Heart right ventricle (tissue), 16 donors: ENCODE measurements around the gene GALNT8. TPM values are rescaled to one million over a fixed set of nuclear protein-coding genes. Genes with fewer than 3 reads are reported as not detected.
"Not testable (repeated sequence)": the region's sequence is repeated elsewhere in the genome, so short reads cannot be mapped to it uniquely, and the experiment has no call there.

ENCODE experiments used
- ATAC-seq, 8 donors: fragments of 200-7000 bp; cut with Tn5 transposase; one replicate each; pipeline ENCODE4 v1.9.1; 2020; ENCODE audit warnings: mild to moderate bottlenecking in 8 of 8, moderate library complexity in 8 of 8, moderate number of reproducible peaks in 1 of 8
- DNase-seq, 2 donors: peaks; one replicate each; pipeline ENCODE4 v3.0.0-alpha.2; 2020
- H3K27ac ChIP-seq, 10 donors: fragments of 200-600 bp; sonication (generic) in 2 of 10; one replicate each; pipeline versions ENCODE4 v1.5.0 to v1.8.0; 2020 to 2022; ENCODE audit warnings: mild to moderate bottlenecking in 3 of 10
- H3K27me3 ChIP-seq, 7 donors: fragments of 200-600 bp; one replicate each; pipeline ENCODE4 v1.8.0; 2021 to 2022; ENCODE audit warnings: mild to moderate bottlenecking in 2 of 7
- H3K36me3 ChIP-seq, 9 donors: fragments of 200-600 bp; sonication (generic) in 1 of 9; one replicate each; pipeline versions ENCODE4 v1.5.0 to v1.8.0; 2020 to 2022; ENCODE audit warnings: mild to moderate bottlenecking in 2 of 9
- H3K4me1 ChIP-seq, 9 donors: fragments of 200-600 bp; sonication (generic) in 1 of 9; one replicate each; pipeline versions ENCODE4 v1.5.0 to v1.8.0; 2020 to 2022; ENCODE audit warnings: mild to moderate bottlenecking in 4 of 9
- H3K4me3 ChIP-seq, 10 donors: fragments of 200-600 bp; sonication (generic) in 2 of 10; one replicate each; pipeline versions ENCODE4 v1.5.0 to v1.8.0; 2020 to 2022; ENCODE audit warnings: mild to moderate bottlenecking in 7 of 10, moderate library complexity in 2 of 10
- H3K9me3 ChIP-seq, 11 donors: fragments of 200-600 bp in 10 of 11; sonication (generic) in 2 of 11; one replicate each; pipeline versions ENCODE4 v1.5.0 to v1.8.0; 2013 to 2022; ENCODE audit warnings: mild to moderate bottlenecking in 2 of 11, control low read depth in 1 of 11, moderate library complexity in 1 of 11
- CTCF ChIP-seq, 9 donors: fragments of 200-600 bp; sonication (generic) in 2 of 9; IDR thresholded peaks; one replicate each; pipeline versions ENCODE4 v1.5.0 to v1.8.0; 2021 to 2022; ENCODE audit warnings: antibody characterized with exemption in 9 of 9, mild to moderate bottlenecking in 5 of 9, moderate library complexity in 1 of 9
- WGBS, 2 donors: extraction: QIAGEN DNeasy Blood & Tissue Kit; methylation state at CpG; one replicate each; pipeline ENCODE4 v1.1.7; 2013; ENCODE audit warnings: inconsistent platforms in 1 of 2; 5-methylcytosine and 5-hydroxymethylcytosine counted together
- intact Hi-C, 10 donors: fragments of 100-400 bp; cut with DNase I; formaldehyde crosslinking; loops; one replicate each; pipeline versions ENCODE4 v1.11.1 to v1.14.2; 2022
- polyA plus RNA-seq, 2 donors: library from polyadenylated mRNA; stranded (reverse); fragments of 200-250 nt; gene quantifications; one replicate each; pipeline ENCODE4 v1.2.3, GENCODE V29; 2013
- total RNA-seq, 10 donors: library from RNA; stranded (reverse); fragmentation: NEBNext Ultra II Directional in 3 of 10; extraction: Animal tissue kit (Norgen Biotek cat#: 25700) in 3 of 10; gene quantifications; one replicate each; pipeline versions ENCODE4 v1.2.1 to v1.2.4, GENCODE V29; 2021 to 2023
- donor health status: Arrhythmogenic right ventricular cardiomyopathy.
- donor health status: ischemic (EF 13 %, LVEDD 7.1; RV severe dilation, severe dysfunction).
- donor health status: healthy with polysubstance abuse.
- donor health status: DM: no; HTN: yes; CAD: no.
- donor health status: DM: no; HTN: no; CAD: no.
- donor health status: ischemic (EF 25% LVEDD 6.9; RV normal size, moderate dysfunction).
- donor health status: ischemic (EF 25% LVEDD 5.7; RV mildly dilated, moderate dysfunction).
- donor health status: healthy.
- donor health status: DM: yes; HTN: yes; CAD: no.
- donor health status: Ischemic cardiomyopathy.
- donor health status: ischemic (EF 35%, LVEDD 5.7; RV mildly dilated, moderate dysfunction).
- donor health status: nonischemic (EF 11% LVEDD 7.7; RV severe dilation, severe dysfunction).
- donor health status: DM: yes; HTN: yes; CAD: no.
- donor health status: PGD.
- donor health status: ischemic (EF 29% LVEDD 5.4; RV normal size, mild dysfunction).
- donor health status: nonischemic (EF 23%, LVEDD 6.1; RV moderate dilation, normal function).

The GALNT8 gene
- total and polyA plus RNA-seq, 12 donors: 0.42 to 5.7 (median 1.5) TPM

- DNase-seq (no peak), ATAC-seq (no peak)
- Histone ChIP-seq H3K9me3 (no peaks in the 10 kb centered on the region), H3K4me3 (no peak overlapping the region), H3K4me1 (no peaks in the 10 kb centered on the region), H3K27me3 (peaks cover 0 to 7% (median 0%) of the 10 kb centered on the region in 7 donors), H3K36me3 (no peaks in the 10 kb centered on the region), H3K27ac (no peak overlapping the region)
- intact Hi-C loops: no loop called here
- no peak for TF ChIP-seq CTCF (IDR thresholded peaks at IDR 0.05)
- 73 to 85% methylated on average over 6 of the region's 6 CpGs for WGBS, 2 donors
Observed at GRCh38 chr12:4714879-4715278, 5.3 kb upstream of the GALNT8 start.

GRCh38 chr12:4717806-4718205 is 2.4 kb upstream of the GALNT8 start:
- 94 to 100% methylated on average over 1 of the region's 1 CpG for WGBS, 2 donors
- intact Hi-C loops: no loop called here
- peaks cover 0 to 20% (median 9%) of the 10 kb centered on the region in 7 donors for H3K27me3 ChIP-seq
- no peaks in the 10 kb centered on the region for H3K9me3 ChIP-seq
- DNase-seq: no peak
- H3K4me3 ChIP-seq: no peak overlapping the region
- no peak for ATAC-seq
- no peak overlapping the region for H3K27ac ChIP-seq
- TF ChIP-seq CTCF (IDR thresholded peaks at IDR 0.05): no peak
- no peaks in the 10 kb centered on the region for H3K36me3 ChIP-seq
- H3K4me1 ChIP-seq: no peaks in the 10 kb centered on the region

GRCh38 chr12:4720637-4720995 is 416 bp downstream of the GALNT8 start:
- Histone ChIP-seq H3K27ac (no peak overlapping the region), H3K9me3 (no peaks in the 10 kb centered on the region), H3K4me3 (no peak overlapping the region), H3K27me3 (peaks cover 0 to 20% (median 9%) of the 10 kb centered on the region in 7 donors), H3K36me3 (no peaks in the 10 kb centered on the region), H3K4me1 (no peaks in the 10 kb centered on the region)
- intact Hi-C loops: no loop called here
- no peak for DNase-seq
- no peak for TF ChIP-seq CTCF (IDR thresholded peaks at IDR 0.05)
- no peak for ATAC-seq
- WGBS, 2 donors: 52 to 57% methylated on average over 4 of the region's 4 CpGs

- intact Hi-C loops, H3K4me1 ChIP-seq, ATAC-seq, DNase-seq, H3K36me3 ChIP-seq, H3K27ac ChIP-seq, H3K4me3 ChIP-seq, H3K9me3 ChIP-seq: not testable (repeated sequence)
- peaks cover 0 to 20% (median 9%) of the 10 kb centered on the region in 7 donors for H3K27me3 ChIP-seq
- WGBS, 2 donors: 52 to 56% methylated on average over 10 to 11 of the region's 11 CpGs
Observed at GRCh38 chr12:4721587-4721986, 1.4 kb downstream of the GALNT8 start.

- Histone ChIP-seq H3K9me3 (no peaks in the 10 kb centered on the region), H3K27me3 (peaks cover 0 to 20% (median 9%) of the 10 kb centered on the region in 7 donors), H3K27ac (no peak overlapping the region), H3K4me3 (no peak overlapping the region), H3K36me3 (no peaks in the 10 kb centered on the region), H3K4me1 (no peaks in the 10 kb centered on the region)
- DNase-seq (no peak), ATAC-seq (no peak)
- WGBS, 2 donors: 93 to 95% methylated on average over 3 of the region's 3 CpGs
- intact Hi-C loops: no loop called here
- TF ChIP-seq CTCF (IDR thresholded peaks at IDR 0.05): no peak
Observed at GRCh38 chr12:4723226-4723625, 3.0 kb downstream of the GALNT8 start.
